NOMO-1 treated with dmso at 0.1 percent for 144 hours (cell line): ENCODE measurements around the gene HMG20A.
A peak's percentile ranks its signal among the peaks of the same experiment; 100 is the strongest.
"Not testable (repeated sequence)": the region's sequence is repeated elsewhere in the genome, so short reads cannot be mapped to it uniquely, and the experiment has no call there.

Experiments
- DNase-seq: peaks from one replicate; lab custom pipeline; 2025; ENCODE audit not compliant: unreplicated experiment; lab: John Stamatoyannopoulos, UW

The HMG20A gene

GRCh38 chr15:77406173-77406759 is 14.4 kb upstream of the HMG20A start:
- DNase-seq: not testable (repeated sequence)

- no peak for DNase-seq
Observed at GRCh38 chr15:77406846-77407245, 13.8 kb upstream of the HMG20A start.

- peak; percentile 25 for DNase-seq
Observed at GRCh38 chr15:77409259-77410156, 11.2 kb upstream of the HMG20A start.

- DNase-seq: not testable (repeated sequence)
Observed at GRCh38 chr15:77410157-77410500, 10.6 kb upstream of the HMG20A start.

GRCh38 chr15:77410701-77411618 is 9.7 kb upstream of the HMG20A start:
- DNase-seq: no peak

- no peak for DNase-seq
Observed at GRCh38 chr15:77411619-77411976, 9.1 kb upstream of the HMG20A start.

GRCh38 chr15:77412972-77413698 is 7.6 kb upstream of the HMG20A start:
- no peak for DNase-seq

- DNase-seq: no peak
Observed at GRCh38 chr15:77413699-77414349, 6.9 kb upstream of the HMG20A start.

GRCh38 chr15:77414789-77415442 is 5.8 kb upstream of the HMG20A start:
- no peak for DNase-seq

GRCh38 chr15:77415450-77416147 is 5.1 kb upstream of the HMG20A start:
- DNase-seq: no peak

GRCh38 chr15:77416148-77416455 is 4.6 kb upstream of the HMG20A start:
- DNase-seq: no peak

GRCh38 chr15:77416954-77417353 is 3.7 kb upstream of the HMG20A start:
- no peak for DNase-seq

GRCh38 chr15:77417602-77418001 is 3.1 kb upstream of the HMG20A start:
- no peak for DNase-seq

- DNase-seq: no peak
Observed at GRCh38 chr15:77418391-77418965, 2.2 kb upstream of the HMG20A start.

GRCh38 chr15:77418966-77419835 is 1.5 kb upstream of the HMG20A start:
- no peak for DNase-seq

GRCh38 chr15:77419836-77420609 is 665 bp upstream of the HMG20A start, which contains the start of gene PEAK1:
TSS of gene PEAK1 (minus strand) at chr15:77420104. CDS start at chr15:77181926, 238,178 bp downstream.
- DNase-seq: peak; percentile 95

GRCh38 chr15:77421370-77421700 is 647 bp downstream of the HMG20A start:
- peak; percentile 5 for DNase-seq
